Hematopoietic multipotent progenitor cell treated with erythropoietin and hydrocortisone succinate and interleukin-3 and kit ligand, for 17 days (in vitro differentiated cells): ENCODE data around the gene CRELD2.

Experiments
- DNase-seq: peaks from one replicate; pipeline ENCODE4 v3.0.0-alpha.2; 2015; ENCODE audit warnings: low spot score

The CRELD2 gene

DNA sequence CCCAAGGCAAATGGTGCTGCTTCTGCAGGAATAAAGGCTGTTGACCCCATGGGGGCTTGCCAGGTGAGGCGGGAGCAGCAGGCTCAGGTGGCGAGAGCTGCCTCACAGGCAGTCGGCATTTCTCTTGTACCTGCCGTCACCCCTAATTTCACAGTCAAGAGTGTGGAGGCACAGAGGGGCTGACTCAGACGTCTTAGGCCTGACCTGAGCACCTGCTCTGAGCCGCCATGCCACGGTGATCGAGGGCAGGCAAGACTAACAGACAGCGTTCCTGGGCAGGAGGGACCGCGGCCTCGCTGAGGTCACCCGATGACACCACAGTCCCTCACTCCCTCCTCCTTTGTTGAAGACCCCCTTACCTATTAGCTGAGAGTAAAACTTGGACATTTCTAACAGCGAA, 5.4 kb upstream of the CRELD2 start:
- DNase-seq: no peak

GRCh38 chr22:49913446-49913845, 5.0 kb upstream of the CRELD2 start:
- DNase-seq: no peak

DNA sequence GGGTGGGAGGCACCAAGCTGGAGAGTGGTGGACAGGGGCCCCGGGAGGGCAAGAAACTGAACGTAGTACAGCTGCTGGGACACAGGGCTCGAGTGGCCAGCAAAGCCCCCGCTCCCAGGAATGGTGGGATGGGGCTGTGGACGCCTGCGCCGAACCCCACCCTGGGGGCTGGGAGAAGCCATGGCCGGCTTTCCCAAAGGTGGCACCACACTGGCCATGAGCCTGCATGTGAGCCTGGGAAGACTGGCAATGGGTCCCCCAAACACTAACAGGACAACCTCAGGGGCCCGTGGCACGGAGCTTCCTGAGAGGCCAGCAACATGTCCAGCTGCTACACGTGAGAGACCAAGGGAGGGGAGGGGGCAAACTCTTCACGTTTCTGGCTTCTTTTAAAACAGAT, 4.2 kb upstream of the CRELD2 start:
- no peak for DNase-seq

DNA sequence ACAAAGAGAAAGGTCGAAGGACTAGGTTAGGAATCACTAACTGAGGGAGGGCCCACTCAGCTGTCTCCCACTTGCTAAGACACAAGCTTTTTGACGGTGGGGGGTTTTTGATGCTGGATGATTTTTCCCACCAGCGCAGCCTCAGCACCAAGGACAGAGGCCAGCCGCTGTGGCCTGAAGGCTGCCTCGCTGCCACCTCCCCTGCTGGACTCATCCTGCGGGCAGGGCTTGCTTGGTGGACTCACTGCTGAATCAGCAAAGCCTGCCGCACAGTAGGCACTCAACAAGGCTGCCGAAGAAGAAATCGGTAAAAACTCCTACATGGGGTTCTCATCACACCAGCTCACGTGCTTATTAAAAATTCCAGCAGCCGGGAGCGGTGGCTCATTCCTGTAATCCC, 2.8 kb upstream of the CRELD2 start:
- DNase-seq: no peak

- DNase-seq: no peak
Observed at GRCh38 chr22:49916831-49917230, 1.6 kb upstream of the CRELD2 start.

DNA sequence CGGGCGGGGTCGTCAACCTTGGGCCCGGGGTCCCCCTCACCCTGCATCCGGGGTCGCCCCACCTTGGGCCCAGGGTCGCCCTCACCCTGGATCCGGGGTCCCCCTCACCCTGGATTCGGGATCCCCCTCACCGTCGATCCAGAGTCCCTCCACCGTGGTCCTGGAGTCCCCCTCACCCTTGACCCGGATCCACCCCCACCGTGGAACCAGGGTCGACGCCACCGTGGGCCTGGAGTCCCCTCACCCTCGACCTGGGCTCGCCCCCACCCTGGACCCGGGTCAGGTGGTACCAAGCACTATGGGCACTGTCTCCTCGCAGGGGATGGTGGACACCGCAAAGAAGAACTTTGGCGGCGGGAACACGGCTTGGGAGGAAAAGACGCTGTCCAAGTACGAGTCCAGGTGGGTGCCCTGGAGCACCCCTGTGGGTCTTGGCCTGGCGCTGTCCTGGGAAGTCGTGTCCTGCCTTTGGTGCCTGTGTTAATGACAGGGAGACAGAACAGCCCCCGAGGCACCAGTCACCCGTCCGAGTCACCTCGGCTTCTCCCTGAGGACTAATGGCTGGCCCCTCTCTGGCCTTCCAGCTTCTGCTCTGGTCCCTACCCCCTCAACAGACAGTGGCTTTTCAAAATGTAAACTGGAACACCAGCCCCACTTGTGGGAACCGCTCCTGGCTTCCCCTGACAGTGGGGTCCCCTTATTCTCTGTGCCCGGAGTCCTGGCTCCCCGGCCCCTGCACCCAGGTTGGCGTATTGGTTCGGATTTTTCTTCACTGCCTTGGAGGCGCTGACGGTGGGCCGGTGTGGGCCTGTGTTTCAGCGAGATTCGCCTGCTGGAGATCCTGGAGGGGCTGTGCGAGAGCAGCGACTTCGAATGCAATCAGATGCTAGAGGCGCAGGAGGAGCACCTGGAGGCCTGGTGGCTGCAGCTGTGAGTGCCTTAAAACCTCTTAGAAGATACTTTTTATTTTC, 762 bp downstream of the CRELD2 start:
- DNase-seq: no peak

DNA sequence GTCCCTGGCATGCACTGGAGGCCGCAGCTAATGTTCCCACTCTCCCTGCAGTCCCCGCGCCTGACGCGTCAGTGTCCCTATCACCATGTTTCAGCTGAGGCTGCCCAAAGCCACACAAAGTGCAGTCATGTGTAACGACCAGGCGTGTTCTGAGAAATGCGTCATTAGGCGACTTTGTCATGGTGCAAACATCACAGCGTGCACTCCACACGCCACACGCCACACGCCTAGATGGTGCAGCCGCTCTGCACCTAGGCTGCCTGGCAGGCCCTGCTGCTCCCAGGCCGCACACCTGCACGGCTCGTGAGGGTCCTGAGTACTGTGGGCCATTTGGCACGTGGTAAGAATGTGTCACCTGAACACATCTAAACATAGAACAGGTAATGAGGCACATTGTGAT, 2.4 kb downstream of the CRELD2 start:
- no peak for DNase-seq

DNA sequence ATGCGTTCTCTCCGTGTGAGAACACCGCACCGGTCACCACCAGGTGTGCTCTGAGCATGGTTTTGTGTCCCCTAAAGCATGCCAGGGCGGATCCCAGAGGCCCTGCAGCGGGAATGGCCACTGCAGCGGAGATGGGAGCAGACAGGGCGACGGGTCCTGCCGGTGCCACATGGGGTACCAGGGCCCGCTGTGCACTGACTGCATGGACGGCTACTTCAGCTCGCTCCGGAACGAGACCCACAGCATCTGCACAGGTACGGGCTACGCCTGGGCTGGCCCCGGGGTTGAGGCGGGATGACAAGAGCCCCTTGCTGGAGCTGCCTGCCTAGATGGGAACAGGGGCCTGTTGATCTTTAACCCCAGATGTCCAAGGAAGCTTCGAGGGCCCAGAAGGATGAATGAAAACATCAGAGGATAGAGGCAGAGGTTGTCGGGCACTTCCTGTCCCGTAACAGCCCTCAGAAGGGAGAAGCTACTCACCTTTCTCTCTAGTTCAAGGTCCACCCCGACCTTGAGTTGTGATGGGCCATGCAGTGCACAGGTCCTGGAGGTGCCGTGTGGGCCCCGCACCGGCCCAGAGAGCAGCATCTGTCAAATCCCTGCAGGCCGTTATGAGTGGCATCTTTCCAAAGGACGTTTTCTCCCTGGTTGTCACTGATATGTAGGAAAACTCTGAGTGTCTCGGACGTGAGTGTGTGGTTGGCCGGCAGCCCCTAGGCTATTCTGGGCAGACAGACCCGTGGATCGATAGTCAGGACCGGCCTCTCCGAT, 3.3 kb downstream of the CRELD2 start:
- no peak for DNase-seq

DNA sequence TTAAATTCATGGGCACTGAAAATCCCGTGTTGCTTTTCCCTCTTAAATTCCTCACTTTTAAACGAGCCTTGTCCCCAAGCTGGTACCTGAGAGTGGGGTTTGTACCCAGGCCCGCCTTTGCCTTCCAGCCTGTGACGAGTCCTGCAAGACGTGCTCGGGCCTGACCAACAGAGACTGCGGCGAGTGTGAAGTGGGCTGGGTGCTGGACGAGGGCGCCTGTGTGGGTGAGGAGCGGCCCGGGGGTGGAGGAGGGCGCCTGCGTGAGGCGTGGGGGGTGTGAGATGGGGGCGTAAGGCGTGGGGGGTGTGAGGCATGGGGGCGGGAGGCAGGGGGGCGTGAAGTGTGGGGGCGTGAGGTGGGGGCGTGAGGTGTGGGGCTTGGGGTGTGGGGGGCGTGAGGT, 4.0 kb downstream of the CRELD2 start:
- no peak for DNase-seq

- no peak for DNase-seq
Observed at GRCh38 chr22:49922926-49923325, 4.5 kb downstream of the CRELD2 start.

GRCh38 chr22:49923445-49923844, 5.0 kb downstream of the CRELD2 start:
- DNase-seq: no peak

GRCh38 chr22:49924113-49924833, 5.8 kb downstream of the CRELD2 start:
- DNase-seq: no peak

DNA sequence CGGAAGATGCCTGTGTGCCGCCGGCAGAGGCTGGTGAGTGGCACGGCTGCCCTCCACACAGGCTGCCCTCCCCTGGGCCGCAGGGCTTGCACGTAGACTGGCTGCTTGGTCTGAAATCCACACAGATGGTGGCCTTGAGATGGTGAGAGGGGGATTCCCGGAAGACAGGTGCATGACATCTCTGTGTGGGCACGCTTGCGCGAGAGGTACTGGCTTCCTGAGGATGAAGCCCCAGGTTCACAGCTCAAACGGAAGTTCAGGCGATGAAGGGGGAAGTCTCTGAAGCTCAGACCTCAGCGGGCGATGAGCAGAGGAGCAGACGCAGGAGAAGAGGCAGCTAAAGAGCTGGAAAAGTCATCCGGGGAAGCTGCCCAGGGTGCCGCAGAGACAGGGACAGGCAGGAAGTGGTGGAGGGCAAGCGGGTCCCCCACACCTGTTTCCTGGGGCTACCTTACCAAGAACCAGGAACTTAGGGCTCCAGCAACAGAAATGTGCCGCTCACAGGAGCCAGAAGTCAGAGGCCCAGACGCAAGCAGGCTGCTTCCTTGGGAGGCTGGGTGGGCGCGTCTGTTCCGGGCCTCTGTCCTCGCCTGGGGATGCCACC, 7.2 kb downstream of the CRELD2 start:
- no peak for DNase-seq

GRCh38 chr22:49926916-49927315, 8.5 kb downstream of the CRELD2 start:
- no peak for DNase-seq

- DNase-seq: no peak
Observed at GRCh38 chr22:49927483-49928184, 9.2 kb downstream of the CRELD2 start.

DNA sequence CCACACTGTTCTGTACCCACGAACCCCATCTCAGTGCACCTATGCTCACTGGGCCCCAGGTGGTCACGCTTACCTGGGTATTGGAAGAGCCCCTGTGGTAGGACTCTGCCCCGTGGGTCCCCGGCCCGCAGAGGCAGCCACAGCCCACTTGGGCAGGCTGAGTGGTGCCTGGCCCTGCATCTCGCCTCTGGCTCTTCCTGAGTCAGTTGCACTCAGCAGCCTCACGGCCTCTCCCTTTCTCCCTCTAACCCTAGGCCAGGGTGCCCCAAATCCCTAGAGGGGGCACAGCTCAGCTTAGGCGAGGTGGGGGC, 9.7 kb downstream of the CRELD2 start:
- DNase-seq: no peak

DNA sequence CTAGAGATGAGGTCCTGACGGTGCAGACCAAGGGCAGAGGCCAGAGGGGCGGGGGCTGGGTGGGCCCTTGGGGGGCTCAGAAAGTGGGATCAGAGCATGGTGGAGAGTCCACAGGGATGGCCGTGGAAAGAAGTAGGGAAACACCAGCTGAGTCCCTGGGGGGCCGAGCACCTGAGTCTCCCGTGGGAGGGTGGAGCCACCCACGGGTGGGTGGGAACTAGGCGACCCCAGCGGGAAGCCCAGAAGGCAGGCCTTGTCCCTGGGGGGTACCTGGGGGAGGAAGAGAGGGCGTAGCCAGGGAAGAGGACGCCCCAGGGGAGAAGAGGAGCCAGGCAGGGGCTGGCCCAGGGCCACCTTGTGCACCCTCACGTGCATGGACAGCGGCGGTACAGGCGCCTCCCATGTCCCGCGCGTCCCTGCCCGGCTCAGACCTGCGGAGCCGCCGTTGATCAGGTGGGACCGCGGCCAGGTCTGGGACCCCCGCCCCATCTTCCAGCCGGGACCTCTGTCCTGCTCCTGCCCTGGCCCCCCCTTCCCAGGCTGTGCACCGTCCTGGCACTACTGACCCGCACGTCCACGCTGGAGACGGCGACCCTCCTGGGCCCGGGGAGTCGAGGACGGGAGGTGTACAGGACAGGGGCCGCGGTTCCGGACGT, 10.2 kb downstream of the CRELD2 start:
- no peak for DNase-seq

GRCh38 chr22:49929211-49929979, 11.0 kb downstream of the CRELD2 start:
- DNase-seq: peak; percentile 68

- no peak for DNase-seq
Observed at GRCh38 chr22:49929994-49930575, 11.7 kb downstream of the CRELD2 start.
